Measurements from ENCODE around the gene SLC6A6. TPM values are rescaled to one million over a fixed set of nuclear protein-coding genes. Genes with fewer than 3 reads are reported as not detected.
A peak's percentile ranks its signal among the peaks of the same experiment; 100 is the strongest.

SLC6A6 gene
- polyA plus RNA-seq, 3 donors = 16.7 to 27.5 (median 22.6) TPM

DNA sequence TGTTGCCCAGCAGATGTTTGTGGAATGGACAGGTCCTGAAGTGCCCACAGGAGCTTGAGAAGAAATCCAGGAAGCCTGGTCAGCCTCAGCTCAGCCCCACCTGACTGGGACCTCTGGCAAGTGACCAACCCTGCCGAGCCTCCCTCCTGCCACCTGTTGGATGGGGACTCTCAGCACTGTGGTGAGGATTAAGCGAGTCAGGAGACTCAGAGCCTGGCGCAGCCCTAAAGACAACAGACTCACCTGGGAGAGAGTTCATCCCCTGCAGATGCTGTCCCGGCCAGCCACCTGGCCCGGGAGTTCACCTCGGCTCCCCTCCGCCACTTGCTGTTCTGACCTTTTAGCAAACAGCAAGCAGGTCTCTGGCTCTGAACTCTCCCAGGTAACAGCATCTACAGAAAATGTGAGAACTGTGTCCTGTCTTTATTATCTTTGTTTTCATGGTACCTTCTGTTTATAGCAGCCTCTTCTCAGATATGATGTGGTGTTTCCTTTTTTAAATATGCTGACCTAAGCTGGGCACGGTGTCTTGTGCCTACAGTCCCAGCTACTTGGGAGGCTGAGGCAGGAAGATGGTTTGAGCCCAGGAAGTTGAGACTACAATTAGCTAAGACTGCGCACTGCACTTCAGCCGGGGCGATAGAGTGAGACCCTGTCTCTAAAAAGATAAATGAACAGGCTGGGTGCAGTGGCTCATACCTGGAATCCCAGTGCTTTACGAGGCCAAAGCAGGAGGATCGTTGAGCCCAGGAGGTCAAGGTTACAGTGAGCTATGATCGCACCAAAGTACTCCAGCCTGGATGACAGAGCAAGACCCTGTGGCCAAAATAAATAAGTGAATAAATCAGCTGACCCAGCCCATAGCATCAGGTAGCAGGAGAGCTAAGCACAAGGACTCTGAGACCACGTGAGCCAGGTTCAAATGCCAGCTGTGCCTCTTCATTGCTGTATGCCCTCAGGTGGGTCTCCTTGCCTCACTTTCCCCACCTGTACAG is 32.4 kb upstream of the SLC6A6 start:
- DNase-seq = no peak

DNA sequence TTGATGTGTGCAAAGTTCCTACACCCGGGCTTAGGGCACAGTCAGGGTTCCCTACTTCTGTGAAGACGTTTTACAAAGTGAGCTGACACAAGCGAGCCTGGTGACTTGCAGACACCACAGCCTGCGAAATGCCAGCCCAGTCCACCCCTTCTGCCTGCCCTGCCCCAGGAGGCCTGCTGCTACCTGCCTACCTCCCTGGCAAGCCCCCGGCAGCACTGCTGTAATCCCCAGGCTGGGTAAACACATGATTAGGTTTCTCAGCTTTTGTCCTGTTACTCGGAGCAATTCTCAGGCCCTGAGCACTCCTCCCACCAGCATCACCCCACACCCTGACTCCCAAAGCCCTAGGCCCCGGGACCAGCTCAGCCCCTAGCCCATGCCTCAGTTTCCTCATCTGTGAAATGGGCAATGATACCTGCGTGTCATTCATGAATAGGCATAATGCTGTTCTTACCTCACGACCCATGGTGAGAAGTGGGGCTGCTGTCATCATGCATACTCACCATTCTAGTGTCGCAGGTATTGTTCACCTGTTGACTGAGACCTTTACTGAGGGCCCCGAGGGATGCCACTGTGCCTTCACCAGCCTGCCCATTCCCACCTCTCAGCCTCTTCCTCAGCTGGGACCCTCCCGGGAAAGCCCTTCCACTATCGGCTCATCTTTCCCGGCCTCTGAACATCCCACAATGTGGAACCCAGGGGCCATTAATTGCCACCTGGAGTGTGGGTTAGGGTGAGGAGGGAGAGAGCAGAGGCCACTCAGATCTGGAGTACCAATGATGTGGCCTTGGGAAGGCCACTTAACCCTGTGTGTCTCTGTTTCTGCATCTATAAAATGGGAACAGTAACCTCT is 31.5 kb upstream of the SLC6A6 start:
- no peak for DNase-seq

DNA sequence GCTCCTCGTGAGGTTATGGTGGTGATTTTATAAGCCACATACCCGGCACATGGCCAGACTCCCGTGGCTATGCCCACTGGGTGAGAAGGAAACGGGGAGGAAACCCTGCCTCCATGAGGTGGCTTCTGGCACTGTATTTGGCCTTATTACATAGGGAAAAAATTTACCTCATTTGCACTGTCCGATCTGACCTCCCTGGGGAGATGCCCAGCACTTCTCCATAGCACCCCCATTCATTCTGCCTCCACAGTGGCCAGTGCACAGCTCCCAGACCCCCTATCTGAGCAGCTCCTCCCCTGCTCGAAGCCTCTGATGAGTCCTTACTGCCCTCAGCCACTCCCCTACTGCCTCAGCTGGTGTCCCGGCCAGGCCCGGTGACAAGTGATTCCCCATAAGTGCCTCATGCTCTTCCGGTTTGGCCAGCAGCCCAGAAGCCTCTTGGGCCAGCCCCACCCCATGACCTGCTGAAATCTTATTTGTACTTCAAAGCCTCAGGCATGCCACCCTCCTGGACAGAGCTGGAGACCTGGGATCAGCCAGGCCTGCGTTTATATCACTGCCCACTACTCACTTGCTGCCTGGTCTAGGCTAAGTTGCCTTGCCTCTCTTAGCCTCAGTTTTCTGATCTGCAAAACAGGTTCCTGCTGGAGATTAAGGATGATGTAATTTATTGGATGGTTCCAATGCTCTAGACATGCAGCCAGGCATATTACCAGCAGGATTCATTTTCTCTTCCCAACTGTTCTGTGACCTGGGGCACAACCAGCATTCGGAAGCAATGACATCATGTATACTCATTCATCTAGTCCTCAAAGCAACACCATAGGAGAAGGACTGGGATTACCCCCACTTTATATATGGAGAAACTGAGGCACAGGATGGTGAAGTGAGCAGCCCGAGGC is 30.6 kb upstream of the SLC6A6 start:
- peak; percentile 34 for DNase-seq

DNA sequence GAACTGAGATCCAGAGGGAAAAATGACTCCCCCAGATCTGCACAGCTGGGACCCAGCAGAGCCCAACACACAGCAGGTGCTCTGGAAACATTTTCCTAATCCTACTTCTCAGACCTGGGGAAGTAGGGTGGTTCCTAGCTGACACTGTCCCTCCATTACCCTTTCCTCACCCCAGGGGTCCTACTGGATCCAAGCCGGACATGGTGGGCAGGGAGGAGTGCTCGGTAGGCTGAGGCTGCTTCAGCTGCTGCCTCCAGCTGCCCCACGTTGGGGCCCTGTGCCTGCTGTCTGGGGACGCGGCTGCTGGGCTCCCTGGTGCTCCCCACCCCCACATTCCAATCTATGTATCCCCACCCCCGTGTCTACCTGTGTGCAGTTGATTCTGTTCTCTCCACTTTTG is 29.8 kb upstream of the SLC6A6 start:
- no peak for DNase-seq

- DNase-seq = no peak
These were observed 28.5 kb upstream of the SLC6A6 start for GRCh38 chr3:14373753-14374376.

DNA sequence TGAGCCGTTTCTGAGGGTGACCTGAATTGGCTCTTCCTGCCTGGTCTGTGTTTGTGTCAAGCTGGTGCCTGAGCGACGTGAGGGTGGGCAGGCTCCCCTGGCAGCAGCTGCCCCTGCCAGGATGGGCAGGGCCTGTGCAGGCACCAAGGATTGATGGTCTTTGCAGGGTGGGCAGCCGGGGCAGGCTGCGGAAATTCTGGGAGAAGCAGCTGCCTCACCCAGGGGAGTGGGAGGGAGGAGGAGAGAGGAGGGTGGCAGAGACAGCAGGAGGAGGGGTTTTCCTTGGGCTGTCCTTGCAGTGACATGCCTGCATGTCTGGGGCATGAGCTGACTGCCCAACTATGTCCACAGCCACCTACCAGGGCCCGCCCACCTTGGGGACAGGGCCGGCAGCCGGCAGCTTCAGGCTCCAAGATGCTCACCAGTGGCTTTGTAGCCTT is 27.9 kb upstream of the SLC6A6 start:
- peak; percentile 26 for DNase-seq

DNA sequence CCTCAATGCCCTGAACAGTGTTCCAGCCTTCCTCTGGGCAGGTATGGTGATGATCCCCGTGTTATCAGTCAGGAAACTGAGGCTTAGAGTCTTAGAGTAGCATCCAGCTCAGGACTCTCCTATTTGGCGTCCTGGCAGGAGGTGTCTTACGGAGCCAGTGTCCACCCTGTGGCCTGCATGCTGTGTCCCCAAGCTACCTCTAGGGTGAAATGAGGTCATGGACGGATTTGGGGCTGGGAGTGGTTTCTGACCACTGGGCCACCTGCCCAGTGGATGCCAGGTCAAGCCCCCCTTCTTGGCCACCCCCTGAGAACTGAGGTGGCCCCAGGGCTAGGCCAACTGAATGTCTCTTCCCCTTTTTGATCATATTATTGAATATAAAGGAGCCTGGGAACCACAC is 27.2 kb upstream of the SLC6A6 start:
- no peak for DNase-seq

GRCh38 chr3:14376348-14377043 is 25.9 kb upstream of the SLC6A6 start:
- no peak for DNase-seq

GRCh38 chr3:14377044-14377837 is 25.2 kb upstream of the SLC6A6 start:
- no peak for DNase-seq

GRCh38 chr3:14377838-14378169 is 24.6 kb upstream of the SLC6A6 start:
- no peak for DNase-seq

DNA sequence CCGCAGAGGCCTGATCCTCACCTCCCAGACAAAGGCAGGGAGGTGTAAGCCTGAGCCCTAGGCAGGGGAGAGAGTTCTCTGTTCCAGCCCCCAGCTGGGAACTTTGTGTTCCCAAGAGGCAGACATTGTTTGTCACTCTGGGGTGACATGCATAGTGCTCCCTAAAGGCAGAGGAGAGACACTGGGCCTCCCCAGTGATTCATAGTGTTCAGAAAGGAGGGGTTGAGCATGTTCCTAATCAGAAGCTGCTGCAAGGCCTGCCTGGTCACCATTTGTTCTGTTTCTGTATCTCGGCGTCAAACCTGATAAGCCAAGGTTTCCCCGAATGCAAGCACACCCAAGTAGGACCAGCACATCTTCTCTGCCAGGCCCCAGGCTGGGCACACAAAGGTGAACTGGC is 24.0 kb upstream of the SLC6A6 start:
- no peak for DNase-seq

DNA sequence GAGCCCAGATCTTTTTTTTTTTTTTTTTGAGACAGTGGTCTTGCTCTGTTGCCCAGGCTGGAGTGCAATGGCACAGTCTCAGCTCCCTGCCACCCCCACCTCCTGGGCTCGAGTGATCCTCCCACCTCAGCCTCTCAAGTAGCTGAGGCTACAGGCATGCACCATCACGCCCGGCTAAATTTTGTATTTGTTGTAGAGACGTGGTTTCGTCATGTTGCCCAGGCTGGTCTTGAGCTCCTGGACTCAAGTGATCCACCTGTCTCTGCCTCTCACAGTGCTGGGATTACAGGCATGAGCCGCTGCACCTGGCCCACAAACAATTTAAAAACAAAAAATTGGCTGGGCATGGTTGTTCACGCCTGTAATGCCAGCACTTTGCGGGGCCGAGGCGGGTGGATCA is 22.6 kb upstream of the SLC6A6 start:
- no peak for DNase-seq

DNA sequence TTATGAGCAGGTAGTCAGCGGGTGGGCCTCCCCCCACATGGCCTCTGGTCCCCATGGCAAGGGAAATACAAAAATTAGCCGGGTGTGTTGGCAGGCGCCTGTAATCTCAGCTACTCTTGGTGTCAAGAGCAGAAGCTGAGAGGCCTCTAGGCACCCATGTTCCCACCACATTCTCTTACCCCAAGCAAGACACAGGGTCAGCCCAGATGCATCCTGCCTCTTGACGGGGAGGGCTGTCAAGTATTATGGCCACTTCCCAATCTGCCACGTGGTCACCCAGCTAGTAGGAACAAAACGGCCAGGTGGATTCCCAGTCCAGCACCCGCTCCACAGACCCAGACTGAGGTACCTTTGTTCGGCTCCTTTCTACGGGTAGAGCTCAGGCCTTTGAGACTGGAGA is 16.2 kb upstream of the SLC6A6 start:
- DNase-seq = no peak

DNA sequence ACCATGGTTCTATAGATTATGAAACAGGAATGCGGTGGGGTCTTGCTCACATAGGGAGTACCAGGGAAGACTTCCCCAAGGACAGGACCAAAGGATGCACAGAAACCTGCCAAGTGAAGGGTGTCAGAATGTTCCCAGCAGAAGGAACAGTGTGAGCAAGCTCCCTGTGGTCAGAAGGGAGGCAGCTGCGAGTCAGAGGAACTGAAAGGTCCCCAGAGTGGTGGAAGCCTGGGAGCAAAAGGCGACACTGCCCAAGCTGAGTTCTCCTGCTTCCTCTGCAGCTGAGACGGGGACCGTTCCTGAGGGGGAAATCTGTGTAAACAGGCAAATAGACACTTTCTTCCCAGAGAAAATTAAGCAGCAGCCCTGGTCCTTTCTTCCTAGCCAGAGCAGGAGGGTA is 14.2 kb upstream of the SLC6A6 start:
- DNase-seq = no peak

GRCh38 chr3:14389166-14389606 is 13.2 kb upstream of the SLC6A6 start:
- no peak for DNase-seq

GRCh38 chr3:14389716-14390115 is 12.7 kb upstream of the SLC6A6 start:
- DNase-seq = no peak

DNA sequence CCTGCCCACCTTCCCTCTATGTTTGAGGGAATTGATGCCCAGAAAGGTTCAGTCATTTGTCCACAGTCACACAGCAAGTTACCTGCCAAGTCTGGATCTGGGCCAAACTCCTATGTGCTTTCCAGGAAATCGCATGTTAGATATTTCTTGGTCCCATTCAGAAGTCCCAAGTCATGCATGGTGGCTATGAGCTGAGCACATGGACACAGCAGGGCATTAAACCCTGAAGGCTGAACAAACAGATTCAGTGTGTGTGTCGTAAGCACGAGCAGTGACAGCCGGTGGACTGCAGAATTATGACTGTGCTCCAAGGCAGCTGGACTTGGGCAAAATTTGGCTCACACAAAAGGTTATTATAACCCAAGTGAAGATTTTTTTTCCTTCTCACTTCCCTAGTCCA is 11.4 kb upstream of the SLC6A6 start:
- DNase-seq = peak; percentile 21

GRCh38 chr3:14392231-14392630 is 10.2 kb upstream of the SLC6A6 start:
- no peak for DNase-seq

GRCh38 chr3:14392803-14393319 is 9.5 kb upstream of the SLC6A6 start:
- DNase-seq = no peak
